OCI-LY1 (cell line): ENCODE results near the gene MLLT3.
"Not testable (repeated sequence)": the region's sequence is repeated elsewhere in the genome, so short reads cannot be mapped to it uniquely, and the experiment has no call there.

ENCODE experiments used
- H2AFZ ChIP-seq: fragments of 200-600 bp; sonication (generic), shearing (Covaris generic); 2 replicates; pipeline ENCODE4 v1.6.0; 2014; ENCODE audit warnings: antibody characterized with exemption, mild to moderate bottlenecking, low read length
- H3F3A ChIP-seq: fragments of 200-600 bp; sonication (generic), shearing (Covaris generic); 2 replicates; pipeline ENCODE4 v1.6.0; 2014; ENCODE audit warnings: mild to moderate bottlenecking, antibody characterized with exemption, low read length, moderate library complexity; ENCODE audit not compliant: insufficient read depth
- H3K27ac ChIP-seq: fragments of 200-600 bp; sonication (generic); 2 replicates; pipeline ENCODE4 v1.5.1; 2014; ENCODE audit warnings: low read length, mixed run types, mild to moderate bottlenecking, low read depth; ENCODE audit not compliant: poor library complexity, severe bottlenecking
- H3K27me3 ChIP-seq: fragments of 200-600 bp; sonication (generic); 2 replicates; pipeline ENCODE4 v1.6.0; 2014; ENCODE audit warnings: antibody characterized with exemption, mild to moderate bottlenecking, low read length, moderate library complexity; ENCODE audit not compliant: insufficient read depth
- H3K36me3 ChIP-seq: fragments of 200-600 bp; sonication (generic); 2 replicates; pipeline ENCODE4 v1.6.1; 2014; ENCODE audit warnings: mild to moderate bottlenecking, antibody characterized with exemption, low read length, moderate library complexity, mixed read lengths; ENCODE audit not compliant: insufficient read depth
- H3K4me1 ChIP-seq: fragments of 200-600 bp; sonication (generic); 2 replicates; pipeline ENCODE4 v1.5.1; 2014; ENCODE audit warnings: mild to moderate bottlenecking, low read length, moderate library complexity; ENCODE audit not compliant: insufficient read depth, severe bottlenecking
- H3K4me2 ChIP-seq: fragments of 200-600 bp; sonication (generic), shearing (Covaris generic); 2 replicates; pipeline ENCODE4 v1.6.1; 2014; ENCODE audit warnings: low read length
- H3K4me3 ChIP-seq: fragments of 200-600 bp; sonication (generic); 2 replicates; pipeline ENCODE4 v1.5.1; 2014; ENCODE audit warnings: low read length, low read depth, mild to moderate bottlenecking, mixed read lengths; ENCODE audit not compliant: poor library complexity, severe bottlenecking
- H3K79me2 ChIP-seq: fragments of 200-600 bp; shearing (Covaris generic); 2 replicates; pipeline ENCODE4 v1.6.1; 2016; ENCODE audit warnings: mixed run types, low read length, mixed read lengths; ENCODE audit not compliant: insufficient read depth
- H3K9ac ChIP-seq: fragments of 200-600 bp; sonication (generic), shearing (Covaris generic); 2 replicates; pipeline ENCODE4 v1.6.1; 2014; ENCODE audit warnings: mild to moderate bottlenecking, low read length, mixed read lengths
- H3K9me2 ChIP-seq: fragments of 200-600 bp; sonication (generic), shearing (Covaris generic); 2 replicates; pipeline ENCODE4 v1.6.1; 2014; ENCODE audit warnings: low read depth, mild to moderate bottlenecking, low read length, mixed read lengths
- H3K9me3 ChIP-seq: fragments of 200-600 bp; shearing (Covaris generic); 2 replicates; pipeline ENCODE4 v1.6.1; 2014; ENCODE audit warnings: low read length, mixed read lengths
- H4K20me1 ChIP-seq: fragments of 200-600 bp; sonication (generic), shearing (Covaris generic); 2 replicates; pipeline ENCODE4 v1.6.0; 2016; ENCODE audit warnings: mild to moderate bottlenecking, low read length; ENCODE audit not compliant: insufficient read depth
- CTCF ChIP-seq: fragments of 200-600 bp; sonication (generic), shearing (Covaris generic); IDR thresholded peaks from 2 replicates; pipeline ENCODE4 v1.5.1; 2017; ENCODE audit warnings: mild to moderate bottlenecking, antibody characterized with exemption, low read length, moderate library complexity, mixed read lengths
- EZH2 ChIP-seq: fragments of 200-600 bp; sonication (generic), shearing (Covaris generic); IDR thresholded peaks from 2 replicates; pipeline ENCODE4 v1.8.0; 2017; ENCODE audit warnings: borderline replicate concordance, mixed run types, mild to moderate bottlenecking, antibody characterized with exemption, low read length, moderate library complexity, mixed read lengths

The MLLT3 gene

DNA sequence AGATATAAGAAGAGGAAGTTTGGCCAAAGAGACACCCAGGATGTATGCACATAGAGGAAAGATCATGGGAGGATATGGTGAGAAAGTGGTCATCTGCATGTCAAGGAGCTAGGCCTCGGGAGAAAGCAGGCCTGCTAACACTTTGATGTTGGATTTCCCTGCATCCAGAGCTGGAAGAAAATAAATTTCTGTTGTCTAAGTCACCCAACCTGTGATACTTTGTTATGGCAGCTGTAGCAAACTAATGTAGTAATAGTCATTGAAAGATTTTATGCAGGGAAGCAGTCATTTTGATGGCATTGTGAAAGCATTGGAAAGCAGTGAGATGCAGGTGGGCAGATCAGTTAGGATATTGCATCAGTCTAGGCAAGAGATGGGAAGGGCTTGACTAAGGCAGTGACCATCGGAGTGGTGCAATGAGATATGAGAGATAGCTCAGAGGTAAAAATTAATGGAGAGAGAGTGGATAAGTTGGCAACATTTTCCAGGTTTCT is 37.2 kb upstream of the MLLT3 start:
- Histone ChIP-seq H3K4me2 (no peak overlapping the region), H3F3A (no peaks in the 10 kb centered on the region), H3K27ac (no peak overlapping the region), H3K9ac (no peak overlapping the region), H3K9me2 (no peaks in the 10 kb centered on the region), H3K79me2 (no peaks in the 10 kb centered on the region), H3K27me3 (peaks cover 3% of the 10 kb centered on the region; the same call in 1 of the 2 replicates), H4K20me1 (no peaks in the 10 kb centered on the region), H3K4me1 (no peaks in the 10 kb centered on the region), H3K4me3 (no peak overlapping the region), H3K9me3 (no peaks in the 10 kb centered on the region), H3K36me3 (no peaks in the 10 kb centered on the region), H2AFZ (no peak overlapping the region)
- TF ChIP-seq EZH2 (no peak), CTCF (no peak)

- no peaks in the 10 kb centered on the region for H3K79me2 ChIP-seq
- H4K20me1 ChIP-seq, result no peaks in the 10 kb centered on the region
- H3K9ac ChIP-seq, result no peak overlapping the region
- H3K27me3 ChIP-seq, result peaks cover 3% of the 10 kb centered on the region; the same call in 1 of the 2 replicates
- H3K4me2 ChIP-seq, result no peak overlapping the region
- no peaks in the 10 kb centered on the region for H3K9me2 ChIP-seq
- TF ChIP-seq CTCF (no peak), EZH2 (no peak)
- H3K4me1 ChIP-seq, result no peaks in the 10 kb centered on the region
- no peaks in the 10 kb centered on the region for H3F3A ChIP-seq
- H3K4me3 ChIP-seq, result no peak overlapping the region
- H3K27ac ChIP-seq, result no peak overlapping the region
- H3K9me3 ChIP-seq, result no peaks in the 10 kb centered on the region
- H3K36me3 ChIP-seq, result no peaks in the 10 kb centered on the region
- H2AFZ ChIP-seq, result no peak overlapping the region
These were observed 36.6 kb upstream of the MLLT3 start for GRCh38 chr9:20658677-20659473.

GRCh38 chr9:20658246-20658667 is 36.0 kb upstream of the MLLT3 start:
- not testable (repeated sequence) for H4K20me1 ChIP-seq, H2AFZ ChIP-seq, H3K27me3 ChIP-seq, H3K4me3 ChIP-seq, H3K9me2 ChIP-seq, H3F3A ChIP-seq, H3K4me1 ChIP-seq, H3K9me3 ChIP-seq, H3K9ac ChIP-seq, H3K4me2 ChIP-seq, H3K27ac ChIP-seq, H3K79me2 ChIP-seq, H3K36me3 ChIP-seq

GRCh38 chr9:20651939-20652338 is 29.6 kb upstream of the MLLT3 start:
- Histone ChIP-seq H3F3A (no peaks in the 10 kb centered on the region), H4K20me1 (no peaks in the 10 kb centered on the region), H3K4me2 (no peak overlapping the region), H3K27ac (no peak overlapping the region), H3K79me2 (no peaks in the 10 kb centered on the region), H3K36me3 (no peaks in the 10 kb centered on the region), H2AFZ (no peak overlapping the region), H3K4me1 (no peaks in the 10 kb centered on the region), H3K27me3 (no peaks in the 10 kb centered on the region), H3K9me3 (no peaks in the 10 kb centered on the region), H3K9me2 (no peaks in the 10 kb centered on the region), H3K4me3 (no peak overlapping the region), H3K9ac (no peak overlapping the region)
- TF ChIP-seq EZH2, result no peak
